NCI-H460 (cell line): ENCODE measurements around the gene ASIC3. TPM values are rescaled to one million over a fixed set of nuclear protein-coding genes. Genes with fewer than 3 reads are reported as not detected.
A peak's percentile ranks its signal among the peaks of the same experiment; 100 is the strongest.
"Not testable (repeated sequence)": the region's sequence is repeated elsewhere in the genome, so short reads cannot be mapped to it uniquely, and the experiment has no call there.

Source experiments
- DNase-seq: peaks from one replicate; pipeline ENCODE4 v3.0.0-alpha.2; 2016; ENCODE audit warnings: low read depth; ENCODE audit errors: extremely low read depth
- total RNA-seq: library from RNA; depleted of rRNA; stranded (reverse); fragments of >200 nt; shearing (Covaris generic); gene quantifications from 2 replicates; pipeline ENCODE4 v1.2.3, GENCODE V29; 2014

The ASIC3 gene
- total RNA-seq, 1 experiment from 2014 or later: 1.1 TPM

DNA sequence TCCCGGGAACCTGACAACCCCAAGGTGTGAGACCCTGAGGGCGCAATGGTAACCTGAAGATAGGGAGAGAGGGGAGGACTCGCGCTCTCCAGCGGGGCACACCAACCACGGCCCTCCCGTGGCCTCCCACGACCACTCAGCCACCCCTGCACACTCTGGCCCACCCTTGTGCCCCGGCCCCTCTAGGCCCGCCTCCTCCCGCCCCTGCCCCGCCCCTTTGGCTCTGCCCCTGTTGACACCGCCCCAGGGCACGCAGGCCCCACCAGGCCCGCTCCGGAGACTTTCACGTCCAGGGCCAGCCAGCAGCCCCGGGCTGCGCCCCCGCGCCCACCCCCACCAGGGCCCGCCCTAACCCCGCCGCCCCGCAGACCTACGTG is 35.0 kb upstream of the ASIC3 start:
- no peak for DNase-seq

DNA sequence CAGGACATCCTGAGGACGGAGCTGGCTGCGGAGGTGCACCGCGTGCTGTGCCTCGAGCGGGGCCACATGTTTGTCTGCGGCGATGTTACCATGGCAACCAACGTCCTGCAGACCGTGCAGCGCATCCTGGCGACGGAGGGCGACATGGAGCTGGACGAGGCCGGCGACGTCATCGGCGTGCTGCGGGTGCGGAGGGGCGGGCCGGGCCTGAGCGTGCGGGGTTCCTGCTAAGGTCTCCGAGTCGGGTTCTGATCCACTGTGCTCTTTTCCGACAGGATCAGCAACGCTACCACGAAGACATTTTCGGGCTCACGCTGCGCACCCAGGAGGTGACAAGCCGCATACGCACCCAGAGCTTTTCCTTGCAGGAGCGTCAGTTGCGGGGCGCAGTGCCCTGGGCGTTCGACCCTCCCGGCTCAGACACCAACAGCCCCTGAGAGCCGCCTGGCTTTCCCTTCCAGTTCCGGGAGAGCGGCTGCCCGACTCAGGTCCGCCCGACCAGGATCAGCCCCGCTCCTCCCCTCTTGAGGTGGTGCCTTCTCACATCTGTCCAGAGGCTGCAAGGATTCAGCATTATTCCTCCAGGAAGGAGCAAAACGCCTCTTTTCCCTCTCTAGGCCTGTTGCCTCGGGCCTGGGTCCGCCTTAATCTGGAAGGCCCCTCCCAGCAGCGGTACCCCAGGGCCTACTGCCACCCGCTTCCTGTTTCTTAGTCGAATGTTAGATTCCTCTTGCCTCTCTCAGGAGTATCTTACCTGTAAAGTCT is 34.4 kb upstream of the ASIC3 start:
- no peak for DNase-seq

DNA sequence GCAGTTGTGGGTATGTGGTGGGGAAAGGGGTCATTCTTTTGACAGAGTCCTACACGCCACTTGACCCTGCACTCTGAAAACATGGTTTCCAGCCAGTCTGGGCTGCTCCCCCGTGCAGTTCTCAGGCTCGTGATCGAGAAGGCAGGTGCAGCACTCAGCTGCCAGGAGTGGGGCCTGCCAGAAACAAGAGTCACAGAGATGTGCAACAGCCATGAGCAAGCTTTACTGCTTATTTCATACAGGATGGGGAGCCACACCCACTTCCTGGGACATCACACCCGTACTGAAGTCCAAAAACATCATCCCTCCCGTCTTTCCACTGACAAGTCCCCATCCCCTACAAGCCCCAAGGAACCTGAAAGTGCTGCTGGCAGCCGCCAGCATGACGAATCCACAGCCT is 33.4 kb upstream of the ASIC3 start:
- DNase-seq: no peak

DNA sequence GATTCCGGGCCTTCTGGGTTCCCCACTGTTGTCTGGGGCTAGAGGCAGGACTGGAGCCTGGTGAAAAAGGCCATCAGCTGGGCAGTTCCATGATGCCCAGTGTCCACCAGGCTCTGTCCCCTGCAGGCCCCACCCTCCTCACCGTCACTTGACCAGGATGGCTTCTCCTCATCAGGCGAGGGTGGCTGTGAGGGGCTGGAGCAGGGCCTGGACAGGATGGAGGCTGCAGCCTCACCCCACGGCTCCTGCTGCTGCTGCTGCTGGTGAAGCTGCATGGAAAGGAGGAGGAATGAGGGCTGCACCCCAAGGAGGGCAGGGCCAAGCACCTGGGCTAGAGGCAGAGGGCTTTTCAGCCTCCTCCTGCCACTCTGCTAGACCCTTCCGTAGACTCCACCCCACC is 32.4 kb upstream of the ASIC3 start:
- no peak for DNase-seq

DNA sequence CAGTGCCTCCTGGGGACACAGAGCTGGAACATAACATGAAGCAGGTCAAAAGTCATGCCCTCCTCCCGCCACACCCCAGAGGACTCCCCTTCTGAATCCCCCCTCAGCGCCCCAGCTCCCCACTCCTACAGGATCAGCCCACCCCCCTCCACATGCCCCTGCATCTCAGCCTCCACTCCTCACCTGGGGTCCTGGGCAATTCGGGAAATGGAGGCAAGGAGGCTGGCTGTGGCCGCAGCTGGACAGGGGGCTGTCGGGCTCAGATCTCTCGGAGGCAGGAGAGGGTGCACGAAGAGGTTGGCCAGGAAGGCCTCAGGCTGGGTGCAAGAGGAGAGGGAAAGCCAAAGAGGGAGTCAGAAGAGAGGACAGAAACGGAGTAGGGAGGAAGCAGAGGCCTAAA is 31.8 kb upstream of the ASIC3 start:
- DNase-seq: no peak

DNA sequence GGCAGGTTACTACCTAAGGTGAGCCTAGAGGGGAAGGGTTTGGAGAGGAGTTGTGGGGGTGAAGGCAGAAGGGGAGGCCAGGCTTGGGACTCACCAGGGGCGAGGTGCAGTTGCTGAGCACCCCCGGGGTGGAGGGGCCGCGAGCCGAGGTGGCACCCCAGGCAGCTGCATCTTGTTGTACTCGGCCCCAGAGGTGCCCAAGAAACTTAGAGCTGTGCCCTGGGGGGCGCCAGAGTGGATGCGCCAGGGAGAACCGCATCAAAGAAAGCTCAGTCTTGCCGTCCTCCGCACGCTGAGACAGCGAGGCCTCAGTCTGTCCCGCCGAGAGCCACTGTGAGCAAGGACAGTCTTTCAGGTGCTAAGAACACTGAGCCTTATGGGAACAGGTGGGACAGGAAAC is 31.4 kb upstream of the ASIC3 start:
- no peak for DNase-seq

DNA sequence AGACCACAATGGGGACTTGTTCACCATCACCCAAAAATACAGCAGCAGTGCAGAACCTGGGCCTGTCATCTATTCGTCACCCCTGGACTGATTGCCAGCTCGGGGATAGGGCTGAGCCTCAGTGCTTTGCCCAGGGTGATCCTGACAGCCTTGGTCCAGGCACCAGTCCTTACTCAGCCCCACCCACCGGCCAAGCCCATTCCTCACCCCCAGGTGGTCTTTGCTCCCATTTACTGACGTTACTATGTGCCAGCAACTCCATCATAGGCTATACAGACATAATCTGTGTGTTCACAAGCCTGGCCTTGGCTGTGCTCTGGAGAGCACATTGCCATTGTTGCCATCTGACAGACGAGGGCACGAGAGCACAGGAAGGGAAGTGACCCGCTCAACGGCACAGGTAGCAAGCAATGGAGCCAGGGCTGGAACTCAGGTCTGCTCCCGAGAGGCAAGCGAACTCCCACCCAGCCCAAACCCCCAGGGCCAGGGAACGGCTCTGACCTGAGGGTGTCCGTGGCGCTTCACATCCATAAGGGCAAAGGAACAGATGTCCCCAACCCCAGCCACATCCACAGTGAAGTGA is 30.9 kb upstream of the ASIC3 start:
- DNase-seq: no peak

DNA sequence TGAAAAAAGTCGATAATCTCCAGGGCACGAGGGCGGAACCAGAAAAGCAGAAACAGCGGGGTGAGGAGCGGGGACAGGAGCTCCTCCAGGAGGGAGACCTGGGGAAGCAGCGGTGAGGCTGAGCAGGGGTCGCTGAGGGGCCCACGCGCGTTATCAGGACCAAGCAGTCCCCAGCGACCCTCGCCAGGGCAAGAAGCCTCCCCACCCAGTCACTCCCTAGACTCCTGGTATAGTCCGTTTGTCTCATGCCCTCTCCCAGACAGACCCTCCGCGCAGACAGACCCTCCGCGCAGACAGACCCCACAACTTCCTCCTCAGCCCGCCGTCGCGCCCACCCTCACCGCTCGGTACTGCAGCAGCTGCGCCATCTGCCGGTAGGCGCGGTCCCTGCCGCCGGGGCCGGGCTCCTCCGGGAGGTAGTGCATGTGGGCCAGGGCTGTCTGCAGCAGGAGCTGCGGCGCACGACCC is 30.3 kb upstream of the ASIC3 start:
- DNase-seq: peak; percentile 31

DNA sequence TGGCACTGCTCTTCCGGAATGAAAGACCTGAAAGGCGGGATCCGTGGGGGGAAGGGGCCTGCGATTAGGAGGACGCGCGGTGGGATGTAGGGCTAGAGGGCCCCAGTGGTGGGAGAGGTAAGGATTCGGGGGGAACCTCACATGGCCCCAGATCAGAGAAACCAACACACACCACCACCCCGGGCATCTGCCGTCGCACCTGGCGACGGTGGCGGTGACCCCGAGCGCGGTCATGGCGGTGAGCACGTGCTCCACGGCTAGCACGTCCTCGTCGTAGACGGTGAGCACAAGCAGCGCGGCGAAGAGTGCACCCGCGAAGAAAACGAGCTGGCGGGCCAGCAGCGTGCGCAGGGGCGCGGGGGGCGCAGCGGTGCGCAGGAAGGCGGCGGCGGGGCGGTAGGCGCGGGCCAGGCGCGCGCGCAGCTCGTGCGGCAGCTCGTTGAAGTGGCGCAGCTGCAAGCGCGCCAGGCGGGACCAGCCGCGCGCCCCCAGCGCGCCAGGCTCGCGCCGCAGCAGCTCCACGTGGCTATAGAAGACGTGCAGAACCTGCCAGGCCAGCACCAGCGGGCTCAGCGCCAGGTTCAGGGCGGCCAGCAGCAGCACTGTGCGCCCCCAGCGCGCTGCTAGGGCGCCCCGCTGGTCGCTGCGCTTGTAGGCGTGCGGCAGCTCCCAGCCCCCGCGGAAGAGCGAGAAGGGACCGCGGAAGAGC is 29.8 kb upstream of the ASIC3 start:
- no peak for DNase-seq

DNA sequence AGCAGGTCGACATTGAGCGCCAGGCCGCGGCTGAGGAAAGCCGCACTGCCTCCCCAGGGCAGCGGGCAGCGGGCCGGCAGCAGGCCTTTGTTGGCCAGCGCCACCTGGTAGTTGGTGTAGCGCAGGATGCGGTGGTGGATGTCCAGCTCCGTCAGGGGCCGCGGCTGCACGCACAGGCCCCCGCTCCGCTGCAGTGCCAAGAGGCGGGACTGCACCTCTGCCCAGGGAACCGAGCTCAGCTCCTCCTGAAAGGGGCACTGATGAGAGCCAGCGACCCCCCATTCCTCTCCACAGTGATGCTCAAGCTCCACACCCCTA is 29.2 kb upstream of the ASIC3 start:
- no peak for DNase-seq

DNA sequence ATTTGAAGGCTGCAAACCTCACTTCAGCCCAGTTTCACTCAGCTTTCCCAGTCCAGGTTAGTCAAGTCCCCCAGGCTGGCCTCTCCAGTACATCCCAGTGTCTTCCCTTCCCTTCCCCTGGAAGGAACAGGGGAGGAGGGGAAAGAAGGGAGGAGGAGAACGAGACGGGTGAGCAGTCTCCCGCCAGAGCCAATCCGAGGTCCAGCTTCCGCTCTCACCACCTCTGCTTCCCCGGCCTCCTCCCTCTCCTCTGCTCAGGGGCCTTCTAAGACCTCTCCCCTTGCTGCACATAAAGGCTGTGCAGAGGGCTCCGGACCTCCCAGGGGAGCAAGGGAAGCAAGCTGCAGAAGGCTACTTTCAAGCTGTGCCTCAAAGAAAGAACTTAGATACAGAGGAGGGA is 28.1 kb upstream of the ASIC3 start:
- no peak for DNase-seq

DNA sequence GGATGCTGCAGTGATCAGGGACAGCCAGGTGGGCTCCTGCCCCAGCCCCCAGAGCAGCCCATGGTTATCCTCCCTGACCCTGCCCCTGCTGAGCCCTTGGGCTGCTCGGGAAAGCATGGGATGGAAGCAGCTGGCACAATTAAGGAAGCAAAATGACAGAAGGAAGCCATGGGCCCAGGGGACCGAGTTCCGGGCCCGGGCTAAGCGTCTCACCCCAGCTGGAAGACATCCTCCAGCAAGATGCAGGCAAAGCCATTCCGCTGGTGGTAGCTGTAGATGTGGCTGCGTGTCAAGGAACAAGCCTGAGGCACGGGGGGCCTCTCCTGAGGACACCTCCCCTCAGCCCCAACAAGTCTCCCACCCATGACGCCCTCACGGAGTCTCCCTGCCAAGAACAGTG is 25.1 kb upstream of the ASIC3 start:
- no peak for DNase-seq

DNA sequence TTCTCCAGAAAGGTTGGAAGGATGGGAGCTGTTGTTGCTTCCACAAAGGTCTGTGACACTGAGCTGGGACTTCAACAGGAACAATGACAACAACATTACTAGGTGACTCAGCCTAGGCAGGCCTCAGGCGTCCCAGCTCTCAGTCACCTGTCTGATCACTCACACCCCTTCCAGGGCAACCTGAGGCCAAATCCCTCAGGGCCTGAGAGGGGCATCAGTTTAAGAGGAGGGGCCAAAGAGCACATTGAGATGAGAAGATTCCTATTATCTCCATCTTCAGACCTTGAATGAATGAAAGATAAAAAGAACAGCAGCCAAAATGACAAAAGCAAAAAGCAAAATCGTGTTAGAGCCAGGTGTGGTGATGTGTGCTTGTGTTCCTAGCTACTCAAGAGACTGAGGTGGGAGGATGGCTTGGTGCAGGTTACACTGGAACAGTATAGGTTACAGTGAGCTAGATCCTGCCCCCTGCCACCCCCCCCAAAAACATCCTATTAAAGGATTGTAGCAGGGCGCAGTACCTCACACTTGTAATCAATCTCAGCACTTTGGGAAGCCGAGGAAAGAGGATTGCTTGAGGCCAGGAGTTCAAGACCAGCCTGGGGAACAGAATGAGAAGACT is 23.8 kb upstream of the ASIC3 start, which contains the start of gene ATG9B:
Gene ATG9B (minus strand): TSS at position 60 of the 622 bp plus-strand sequence. CDS start 71 bp downstream, outside the sequence.
- DNase-seq: no peak

DNA sequence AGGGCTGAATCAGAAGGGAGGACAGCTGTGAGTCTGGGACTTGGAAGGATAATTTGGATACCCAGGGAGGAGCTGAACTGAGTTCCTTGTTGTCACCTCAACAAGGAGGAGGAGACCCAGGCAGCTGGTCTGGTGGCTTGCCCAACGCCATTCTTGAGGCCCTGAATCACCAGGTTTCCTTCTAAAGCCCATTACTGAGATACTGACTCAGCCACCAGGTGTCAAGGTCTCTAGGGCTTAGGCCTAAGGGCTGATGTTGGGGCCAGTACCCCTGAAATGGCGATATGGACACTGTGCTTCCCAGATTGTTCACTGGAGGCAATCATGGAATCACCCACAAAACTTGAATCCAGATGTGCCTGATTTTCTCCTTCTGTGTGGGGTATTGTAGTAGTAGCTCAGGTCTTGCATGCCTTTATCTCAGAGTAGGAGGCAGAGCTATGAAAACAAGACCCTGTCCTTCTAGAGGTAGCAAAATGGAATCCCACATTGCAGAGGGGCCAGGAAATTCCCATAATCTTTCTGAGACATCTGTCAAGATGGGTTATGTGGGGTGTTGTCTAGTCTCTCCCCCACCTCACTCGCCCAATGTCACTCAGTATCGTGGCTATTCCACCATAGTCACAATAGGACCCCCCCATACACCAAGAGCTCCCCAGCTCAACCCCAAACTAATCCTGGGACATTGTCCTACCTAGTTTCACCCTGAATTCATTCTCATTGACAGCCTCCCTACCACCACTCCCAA is 22.2 kb upstream of the ASIC3 start:
- no peak for DNase-seq

DNA sequence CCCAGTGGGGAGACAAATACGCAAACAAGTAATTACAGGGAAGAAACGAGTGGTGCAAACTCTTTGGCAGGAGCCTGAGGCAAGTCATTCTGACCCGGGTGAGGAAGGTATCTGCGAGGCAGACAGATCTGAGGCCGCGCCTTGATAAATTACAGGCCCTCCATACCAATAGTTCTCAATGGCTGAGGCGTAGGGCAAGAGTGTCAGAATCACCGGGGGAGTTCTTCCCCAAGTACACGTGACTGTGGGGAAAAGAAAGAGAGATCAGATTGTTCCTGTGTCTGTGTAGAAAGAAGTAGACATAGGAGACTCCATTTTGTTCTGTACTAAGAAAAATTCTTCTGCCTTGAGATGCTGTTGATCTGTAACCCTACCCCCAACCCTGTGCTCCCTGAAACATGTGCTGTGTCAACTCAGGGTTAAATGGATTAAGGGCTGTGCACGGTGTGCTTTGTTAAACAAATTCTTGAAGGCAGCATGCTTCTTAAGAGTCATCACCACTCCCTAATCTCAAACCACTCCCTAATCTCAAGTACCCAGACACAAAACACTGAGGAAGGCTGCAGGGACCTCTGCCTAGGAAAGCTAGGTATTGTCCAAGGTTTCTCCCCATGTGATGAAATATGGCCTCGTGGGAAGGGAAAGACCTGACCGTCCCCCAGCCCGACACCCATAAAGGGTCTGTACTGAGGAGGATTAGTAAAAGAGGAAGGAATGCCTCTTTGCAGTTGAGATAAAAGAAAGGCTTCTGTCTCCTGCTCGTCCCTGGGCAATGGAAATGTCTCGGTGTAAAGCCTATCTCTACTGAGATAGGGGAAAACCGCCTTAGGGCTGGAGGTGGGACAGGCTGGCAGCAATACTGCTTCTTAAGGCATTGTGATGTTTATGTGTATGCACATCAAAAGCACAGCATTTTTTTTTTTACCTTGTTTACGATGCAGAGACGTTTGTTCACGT is 21.3 kb upstream of the ASIC3 start:
- DNase-seq: not testable (repeated sequence)

DNA sequence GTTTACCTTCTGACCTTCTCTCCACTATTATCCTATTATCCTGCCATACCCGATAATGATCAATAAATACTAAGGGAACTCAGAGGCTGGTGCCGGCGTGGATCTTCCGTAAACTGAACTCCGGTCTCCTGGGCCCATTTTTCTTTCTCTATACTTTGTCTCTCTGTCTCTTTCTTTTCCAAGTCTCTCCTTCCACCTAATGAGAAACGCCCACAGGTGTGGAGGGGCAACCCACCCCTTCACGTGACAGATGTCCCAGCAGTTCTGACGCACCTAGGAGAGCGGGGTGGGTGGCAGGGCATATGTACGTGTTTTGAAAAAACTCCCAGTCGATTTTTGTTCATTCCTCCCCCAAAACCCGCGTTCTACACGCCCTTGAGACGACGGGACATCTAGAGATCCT is 20.6 kb upstream of the ASIC3 start:
- DNase-seq: not testable (repeated sequence)

DNA sequence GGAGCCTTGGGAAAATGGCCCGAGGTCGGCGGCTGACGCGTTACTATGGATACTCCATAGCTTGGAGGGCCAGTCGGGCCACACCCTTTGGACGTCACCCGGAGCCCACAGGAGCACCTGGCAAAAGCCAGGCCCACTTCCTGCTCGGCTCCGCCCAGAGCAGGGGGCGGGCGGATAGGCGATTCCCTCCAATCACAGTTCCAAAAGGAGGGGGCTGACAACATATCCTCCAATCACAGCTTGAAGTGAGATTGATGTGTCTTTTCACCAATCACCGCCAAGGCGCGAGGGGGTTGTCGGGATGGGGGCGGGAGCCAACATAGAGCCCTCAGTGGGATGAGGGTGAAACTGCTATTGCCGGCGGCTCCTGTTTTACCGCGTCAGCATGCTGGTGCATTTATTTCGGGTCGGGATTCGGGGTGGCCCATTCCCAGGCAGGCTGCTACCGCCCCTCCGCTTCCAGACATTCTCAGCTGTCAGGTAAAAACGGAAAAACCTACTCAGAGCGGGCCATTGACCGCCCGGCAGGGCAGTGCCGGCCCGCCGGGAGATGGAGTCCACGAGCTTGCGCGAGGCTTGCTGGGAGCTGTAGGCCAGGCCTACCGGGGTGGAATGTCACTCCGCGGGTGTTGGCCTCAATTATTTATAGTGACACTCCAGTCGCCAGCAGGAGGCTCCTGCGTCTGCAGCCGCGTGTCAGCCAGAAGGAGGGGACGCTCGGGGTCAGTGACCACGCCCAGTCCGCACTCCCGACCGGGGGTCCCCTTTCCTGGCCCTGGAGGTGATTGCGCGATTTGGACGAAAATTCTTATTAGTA is 20.0 kb upstream of the ASIC3 start, which contains the start of gene ABCB8:
Gene ABCB8 (plus strand): TSS at position 320 of the 817 bp plus-strand sequence. CDS start 66 bp downstream, at position 386.
- DNase-seq: peak; percentile 99

DNA sequence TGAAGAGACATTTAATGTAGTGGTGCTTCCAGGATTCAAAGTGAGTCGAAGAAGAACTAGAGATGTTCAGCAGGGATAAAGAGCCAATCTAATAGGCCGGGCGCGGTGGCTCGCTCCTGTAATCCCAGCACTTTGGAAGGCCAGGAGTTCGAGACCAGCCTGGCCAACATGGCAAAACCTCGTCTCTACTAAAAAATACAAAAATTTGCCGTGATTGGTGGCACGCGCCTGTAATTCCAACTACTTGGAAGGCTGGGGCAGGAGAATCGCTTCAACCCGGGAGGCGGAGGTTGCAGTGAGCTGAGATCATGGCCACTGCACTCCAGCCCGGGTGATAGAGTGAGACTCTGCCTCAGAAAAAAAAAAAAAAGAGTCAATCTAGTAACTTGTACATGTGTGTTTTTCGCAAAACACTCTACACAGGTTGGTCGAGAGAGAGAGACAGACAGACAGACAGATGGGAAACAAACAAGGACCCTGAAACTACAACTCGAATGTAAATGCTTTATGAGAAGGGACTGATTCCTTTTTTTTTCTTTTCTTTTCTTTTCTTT is 19.3 kb upstream of the ASIC3 start:
- no peak for DNase-seq
